ACHN (cell line): ENCODE measurements around the gene GPR3.
"Not testable (repeated sequence)": the region's sequence is repeated elsewhere in the genome, so short reads cannot be mapped to it uniquely, and the experiment has no call there.

Experiments used
- DNase-seq: peaks from one replicate; pipeline ENCODE4 v3.0.0-alpha.2; 2015
- in situ Hi-C: cut with HindIII; loops from 2 replicates; pipeline ENCODE4 v1.10.0; 2017; ENCODE audit warnings: low sequenced_read_pairs, low pct_ligation_motif_present, low pct_unique_long_range_greater_than_20kb

Gene GPR3

DNA sequence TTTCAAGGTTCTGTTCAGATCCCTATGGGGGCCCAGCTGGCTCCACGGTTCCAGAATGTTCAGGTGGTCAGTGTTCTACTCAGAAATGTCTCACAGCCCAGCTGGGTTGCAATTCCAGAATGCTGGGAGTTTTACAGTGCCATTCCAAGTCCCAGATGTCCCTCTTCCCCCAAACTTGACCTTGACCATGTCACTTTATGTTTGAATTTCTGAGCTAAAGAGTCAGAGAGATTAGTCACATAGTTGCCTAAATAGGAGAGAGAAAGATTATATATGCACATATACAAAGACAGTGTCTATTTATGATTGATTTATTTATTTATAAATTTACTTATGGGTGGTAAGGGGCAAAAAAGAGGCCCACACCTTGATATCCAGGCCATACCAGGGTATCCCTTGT lies 2.5 kb downstream of the GPR3 start:
- no peak for DNase-seq
- in situ Hi-C loops: no loop called here

DNA sequence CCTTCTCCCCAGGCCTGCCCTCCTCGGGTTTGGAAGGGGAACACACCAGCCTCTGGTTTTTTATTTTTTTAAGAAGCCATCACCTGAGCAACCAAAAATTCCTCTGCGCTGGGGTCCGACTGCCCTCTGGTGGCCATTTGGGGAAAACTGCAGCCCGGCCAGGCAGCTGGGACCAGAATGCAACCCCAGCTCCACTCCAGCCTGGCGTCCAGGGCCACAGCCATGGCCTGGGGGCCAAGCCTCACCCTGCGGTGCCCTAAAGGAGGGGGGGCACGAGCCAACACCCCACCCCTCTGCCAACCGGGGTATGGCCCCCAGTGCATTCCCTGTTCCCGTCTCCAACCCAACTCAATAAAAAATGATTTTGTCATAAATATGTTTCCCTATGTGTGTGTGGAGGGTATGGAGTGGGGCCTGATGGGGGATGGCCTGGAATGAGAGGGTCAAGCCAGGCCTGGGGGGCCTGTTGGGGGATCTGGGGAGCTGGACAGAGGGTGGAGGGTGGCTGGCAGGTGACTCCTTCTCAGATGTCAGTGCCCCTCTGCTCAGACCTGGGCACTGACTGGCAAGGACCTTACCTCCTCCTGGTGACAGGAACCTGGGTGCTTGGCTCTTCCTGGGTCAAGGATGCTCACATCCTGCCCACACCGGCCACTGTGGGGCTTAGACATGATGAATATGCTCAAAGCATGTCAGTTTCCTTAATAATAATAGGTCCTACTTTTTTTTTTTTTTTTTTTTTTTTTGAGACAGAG lies 3.2 kb downstream of the GPR3 start:
- peak; percentile 62 for DNase-seq
- in situ Hi-C loops: no loop called here

DNA sequence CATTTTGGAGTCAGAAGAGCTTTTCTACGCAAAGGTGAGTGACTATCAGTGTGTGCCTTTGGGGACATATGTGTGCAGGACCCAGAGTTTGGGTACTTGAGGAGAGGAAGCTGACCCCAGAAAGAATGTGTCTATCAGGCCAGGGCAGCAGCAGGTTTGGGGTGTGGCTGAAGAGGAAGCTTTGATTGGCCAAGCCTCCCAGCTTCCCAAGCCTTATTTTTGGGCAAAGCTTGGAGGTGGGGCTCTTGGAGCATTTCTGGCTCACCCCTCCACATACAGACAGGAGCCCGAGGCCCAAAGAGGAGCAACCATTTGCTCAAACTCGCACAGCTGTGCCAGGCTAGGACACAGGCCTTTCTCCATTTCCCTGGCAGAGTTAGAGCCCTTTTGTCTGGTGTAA lies 4.7 kb downstream of the GPR3 start:
- in situ Hi-C loops: no loop called here
- DNase-seq: no peak

DNA sequence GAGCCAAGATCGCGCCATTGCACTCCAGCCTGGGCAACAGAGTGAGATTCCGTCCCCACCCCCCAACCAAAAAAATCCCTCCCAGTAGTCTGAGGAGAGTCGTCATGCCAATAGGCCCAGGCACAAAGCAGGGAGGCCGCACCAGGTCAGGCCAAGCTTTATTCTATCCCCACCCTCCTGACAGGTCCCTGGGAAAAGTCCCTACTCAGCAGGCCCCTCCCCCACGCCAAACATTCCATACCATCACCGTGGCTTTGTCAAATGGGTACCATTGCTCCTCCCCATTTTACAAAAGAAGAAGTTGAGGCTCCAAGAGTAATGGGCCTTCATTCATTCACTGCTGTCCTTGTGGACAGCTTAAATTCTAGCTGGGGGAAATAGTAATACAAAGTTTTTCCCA lies 5.3 kb downstream of the GPR3 start:
- DNase-seq: no peak
- in situ Hi-C loops: no loop called here

DNA sequence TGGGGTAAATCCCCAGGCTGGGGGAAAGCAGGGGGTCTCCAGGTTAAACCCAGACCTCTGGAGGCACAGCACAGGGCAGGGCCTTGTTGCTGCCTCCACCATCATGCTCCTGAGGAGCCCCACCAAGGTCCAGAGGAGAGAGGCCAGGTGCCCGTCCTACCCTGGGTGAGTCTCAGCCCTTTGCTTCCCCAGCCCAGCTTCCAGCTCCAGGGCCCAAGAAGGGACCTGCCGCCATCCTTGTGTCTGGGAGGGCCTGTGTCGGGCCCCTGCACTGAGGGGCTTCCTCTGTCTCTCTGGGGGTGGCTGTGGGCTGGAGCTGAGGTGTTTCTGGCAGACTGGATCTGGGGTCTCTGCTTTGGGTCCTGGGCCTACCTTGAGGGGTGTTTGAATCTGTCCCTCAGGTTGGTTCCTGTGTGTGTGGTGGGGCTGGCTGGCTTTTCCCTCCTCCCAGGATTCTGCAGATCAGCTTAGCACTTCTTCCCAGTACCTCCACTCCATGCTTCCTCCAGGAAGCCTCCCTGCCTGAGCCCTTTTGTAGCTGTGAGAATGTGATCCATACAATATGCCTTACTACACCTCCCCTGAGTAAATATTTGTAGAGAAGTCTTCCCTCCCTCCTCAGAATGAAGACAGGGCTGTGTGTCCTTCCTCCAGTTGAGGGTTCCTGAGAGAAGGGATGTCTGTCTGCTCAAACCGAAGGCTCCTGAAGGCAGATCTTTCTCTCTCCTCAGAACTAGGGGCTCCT lies 6.2 kb downstream of the GPR3 start:
- in situ Hi-C loops: no loop called here
- DNase-seq: no peak

DNA sequence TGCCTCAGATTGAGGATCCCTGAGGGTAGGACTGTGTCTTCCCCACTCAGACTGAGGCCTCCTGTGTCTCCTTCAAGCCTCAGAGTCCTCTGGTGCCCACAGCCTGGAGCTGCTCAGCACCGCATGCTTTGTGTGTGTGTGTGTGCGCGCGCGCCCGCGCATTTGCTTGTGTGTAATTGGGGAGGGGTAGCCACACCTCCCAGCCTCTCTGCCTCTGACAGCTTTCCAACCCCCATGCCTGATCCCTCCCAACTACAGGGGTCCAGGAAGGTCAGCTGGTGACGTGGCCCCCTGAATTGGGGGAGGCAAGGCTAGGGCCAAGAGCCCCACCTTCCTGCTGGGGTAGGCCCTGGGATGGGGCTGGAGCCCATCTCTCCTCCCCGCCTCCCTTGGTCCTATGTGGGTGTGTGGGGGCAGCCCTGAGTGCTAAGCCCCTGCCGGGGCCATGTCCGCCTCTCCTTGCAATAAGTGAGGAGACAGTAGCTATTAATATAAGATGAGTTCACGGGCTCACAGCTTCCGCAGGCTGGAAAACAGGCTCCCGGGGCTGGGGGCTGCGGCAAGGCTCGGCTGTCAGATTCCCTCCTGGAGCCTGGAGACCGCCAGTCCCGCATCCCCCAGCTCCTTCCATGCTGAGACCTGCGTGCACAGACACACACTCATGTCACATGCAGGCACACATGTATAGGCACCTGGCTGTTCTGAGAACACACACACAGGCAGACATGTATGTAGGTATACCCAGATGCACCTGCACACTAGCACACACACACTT lies 7.0 kb downstream of the GPR3 start:
- DNase-seq: no peak
- in situ Hi-C loops: no loop called here

DNA sequence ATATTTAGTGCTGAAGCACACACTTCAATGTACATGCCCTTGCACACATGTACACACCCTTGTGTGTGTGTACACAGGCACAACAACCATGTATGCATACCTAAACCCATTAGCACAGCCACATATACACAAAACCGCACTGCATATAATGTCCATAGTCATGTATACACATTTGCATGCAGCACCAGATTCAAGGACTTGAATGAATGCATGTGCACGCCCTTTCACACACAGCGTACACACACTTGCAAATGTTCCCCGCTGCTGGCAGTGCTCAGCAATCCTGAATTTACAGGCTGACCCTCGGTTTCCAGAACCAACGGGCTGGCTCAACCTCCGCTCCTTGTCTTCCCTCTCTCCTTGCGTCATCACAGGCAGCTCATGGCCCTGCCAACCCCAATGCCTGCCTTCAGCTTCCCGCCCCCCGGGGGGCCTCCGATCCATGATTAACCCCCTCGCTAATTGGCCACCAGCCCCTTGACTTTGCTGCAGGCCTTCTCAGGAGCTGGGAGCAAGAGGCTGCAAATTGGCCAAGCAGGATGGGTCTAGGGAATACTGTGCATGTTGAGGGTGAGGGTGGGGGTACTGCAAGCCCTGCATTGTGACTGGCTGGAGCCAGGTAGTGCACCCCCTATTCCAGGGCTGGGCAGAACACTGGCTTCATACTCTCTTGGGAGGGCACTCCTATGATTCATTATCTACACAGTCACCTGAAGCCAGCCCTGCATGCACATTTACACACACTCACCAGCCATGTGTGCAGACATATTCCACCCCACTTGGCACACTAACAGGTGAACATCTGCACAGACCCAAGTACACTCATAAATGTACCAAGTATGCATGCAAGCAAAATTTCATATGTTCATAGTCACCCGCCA lies 7.9 kb downstream of the GPR3 start:
- in situ Hi-C loops: no loop called here

DNA sequence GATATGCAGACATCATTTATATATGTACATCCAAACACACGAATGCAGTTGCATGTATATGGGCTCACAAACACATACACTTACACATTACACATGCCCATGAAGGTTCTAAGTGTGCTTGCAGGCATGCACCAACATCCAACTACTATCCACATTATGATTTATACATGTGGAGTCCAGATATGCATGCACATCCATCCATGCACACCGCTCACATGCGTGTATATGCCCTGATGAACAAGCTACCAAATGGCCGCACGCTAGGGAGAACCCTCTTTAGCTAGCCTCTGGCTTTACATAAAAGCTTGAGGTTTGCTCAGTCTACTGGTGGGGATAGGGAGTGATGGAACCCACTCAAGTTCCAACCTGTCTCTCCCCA lies 8.5 kb downstream of the GPR3 start:
- in situ Hi-C loops: no loop called here
- DNase-seq: no peak

More for the DNA sequence above, 7.9 kb downstream of the GPR3 start:
- no peak for DNase-seq

DNA sequence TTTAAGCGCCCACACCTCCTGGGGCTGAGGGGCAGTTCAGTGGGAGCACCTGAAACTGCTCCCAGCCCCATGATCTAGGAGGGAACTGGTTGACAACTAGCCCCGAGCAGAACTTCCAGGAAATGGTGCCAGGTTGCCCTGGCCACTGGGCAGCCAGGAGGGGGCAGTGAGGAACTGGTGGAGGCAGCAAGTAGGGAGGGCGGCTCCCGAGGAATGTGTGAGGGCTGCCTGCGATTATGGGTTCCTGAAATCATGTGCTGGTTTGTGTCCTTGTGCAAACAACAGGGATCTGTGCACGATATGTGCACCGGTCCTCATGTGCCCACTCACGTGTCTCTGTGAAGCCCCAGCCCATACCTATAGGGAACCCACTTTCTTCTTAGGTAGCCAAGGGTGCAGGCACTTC lies 9.9 kb downstream of the GPR3 start:
- peak; percentile 49 for DNase-seq
- in situ Hi-C loops: no loop called here

DNA sequence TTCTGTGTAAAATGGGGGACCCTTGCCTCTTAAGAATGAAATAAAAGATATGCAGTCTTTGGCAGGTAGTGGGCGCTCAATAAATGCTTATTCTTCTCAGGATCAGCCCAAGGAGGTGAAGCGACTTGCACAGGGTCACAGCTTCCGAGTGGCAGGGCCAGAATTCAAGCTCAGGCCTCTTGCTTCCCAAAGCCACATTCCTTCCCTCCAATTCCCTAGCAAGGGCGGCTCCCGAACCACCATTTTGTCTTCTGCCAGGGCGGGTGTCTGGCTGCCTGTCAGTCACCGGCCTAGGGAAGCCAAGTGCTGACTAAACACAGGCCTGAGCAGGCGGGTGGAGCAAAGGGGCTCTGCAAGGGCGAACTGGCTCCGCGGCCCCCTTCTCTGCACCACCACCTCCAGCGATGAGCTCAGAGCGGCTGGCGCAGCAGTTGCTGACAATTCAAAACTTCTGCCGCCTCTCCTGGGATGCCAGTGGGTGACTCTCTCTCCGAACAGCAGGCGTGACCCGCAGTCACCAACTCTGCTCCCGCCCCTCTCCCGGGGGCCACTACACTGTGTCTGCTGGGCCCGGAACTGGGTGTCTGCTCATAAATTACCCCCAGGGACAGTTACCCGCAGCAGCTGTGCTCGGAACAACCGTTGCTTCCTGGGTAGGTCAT lies 10.8 kb downstream of the GPR3 start:
- in situ Hi-C loops: no loop called here
- DNase-seq: peak; percentile 12

DNA sequence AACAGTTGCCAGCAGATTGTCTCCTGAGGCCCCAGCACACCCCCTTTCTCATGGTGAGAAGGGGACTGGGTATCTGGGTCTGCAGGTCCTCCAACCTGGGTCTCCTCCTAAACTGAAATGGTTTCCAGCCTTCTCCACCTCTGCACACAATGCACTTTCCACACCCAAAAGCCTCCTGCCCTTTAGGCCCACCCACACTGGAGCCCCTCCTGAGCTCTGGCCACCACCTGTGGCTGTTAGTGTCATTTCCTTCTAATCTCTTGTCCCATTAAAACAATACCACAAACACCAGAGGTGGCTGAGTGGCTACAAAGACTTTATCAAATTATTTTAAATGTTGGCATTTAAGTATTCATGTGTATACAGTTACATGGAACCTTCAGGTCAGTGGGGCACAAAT lies 11.5 kb downstream of the GPR3 start:
- DNase-seq: no peak
- in situ Hi-C loops: no loop called here

DNA sequence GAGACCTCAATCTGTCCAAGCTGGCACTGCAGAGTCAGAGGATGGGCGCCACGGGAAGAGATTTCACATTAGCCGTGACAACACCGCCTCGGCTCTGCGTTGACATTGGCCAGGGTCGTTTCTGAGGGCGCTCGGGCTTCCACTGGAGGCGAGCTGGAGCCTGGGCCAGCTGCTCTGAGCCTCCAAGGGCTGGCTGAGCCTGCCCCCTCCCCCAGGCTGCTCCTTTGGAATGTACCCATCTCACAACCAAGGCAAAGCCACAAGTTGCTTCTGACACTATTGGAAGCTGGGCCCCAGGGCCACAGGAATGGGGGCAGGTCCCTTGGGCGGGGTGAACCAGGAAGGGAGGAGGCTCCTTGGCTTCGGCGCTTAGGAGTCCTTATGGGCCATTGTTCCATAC lies 12.7 kb downstream of the GPR3 start:
- DNase-seq: no peak
- in situ Hi-C loops: no loop called here

DNA sequence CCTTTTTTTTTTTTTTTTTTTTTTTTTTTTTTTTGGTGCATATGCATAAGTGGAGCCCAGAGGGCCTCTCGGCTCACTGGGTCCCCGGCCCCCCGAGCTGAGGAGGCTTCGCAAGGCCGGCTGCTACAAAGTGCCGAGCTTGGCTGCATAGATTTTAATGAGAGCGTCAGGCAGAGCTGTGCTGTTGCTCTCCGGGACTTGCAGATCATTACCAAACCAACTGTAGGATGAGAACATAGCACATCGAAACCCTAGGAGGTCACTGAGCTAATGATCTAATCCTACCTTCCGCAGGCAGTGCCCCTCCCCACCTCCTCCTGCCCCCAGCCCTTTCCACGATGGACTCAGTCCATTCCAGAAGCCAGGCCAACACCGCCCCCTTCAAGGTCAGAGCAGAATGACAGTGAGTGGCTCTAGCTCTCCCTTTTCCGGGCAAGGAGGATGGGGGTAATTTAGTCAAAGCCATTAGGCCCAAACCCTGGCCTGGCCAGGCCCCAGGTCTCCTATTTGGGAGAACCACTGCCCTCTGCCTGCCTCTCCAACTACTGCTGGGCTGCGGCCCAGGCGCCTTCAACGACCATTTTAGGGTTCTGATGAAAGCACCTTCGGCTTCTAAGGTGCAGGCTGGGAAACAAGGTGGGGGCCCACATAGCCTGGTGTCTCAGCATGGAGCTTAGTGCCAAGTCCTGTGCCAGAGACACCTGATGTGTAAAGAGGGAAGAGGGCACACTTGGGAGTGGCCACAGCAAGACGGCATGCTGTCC lies 13.4 kb downstream of the GPR3 start:
- in situ Hi-C loops: not testable (repeated sequence)

DNA sequence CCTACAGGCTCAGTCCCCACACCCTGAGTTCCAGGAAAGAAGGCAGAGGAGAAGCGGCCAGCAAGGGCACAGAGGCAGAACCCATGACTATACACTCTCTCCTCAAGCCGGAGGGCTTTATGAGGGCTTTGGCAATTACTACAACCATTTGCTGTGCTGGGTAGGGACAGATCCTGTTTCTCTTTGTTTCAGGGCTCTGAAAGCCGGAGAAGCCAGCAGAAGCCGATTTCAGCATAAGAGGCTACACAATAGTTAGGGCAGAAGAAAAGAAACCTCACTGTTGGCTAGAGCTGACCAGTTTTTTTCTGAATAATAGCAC lies 13.9 kb downstream of the GPR3 start:
- no peak for DNase-seq
- in situ Hi-C loops: no loop called here

More for the DNA sequence above, 13.4 kb downstream of the GPR3 start:
- not testable (repeated sequence) for DNase-seq

DNA sequence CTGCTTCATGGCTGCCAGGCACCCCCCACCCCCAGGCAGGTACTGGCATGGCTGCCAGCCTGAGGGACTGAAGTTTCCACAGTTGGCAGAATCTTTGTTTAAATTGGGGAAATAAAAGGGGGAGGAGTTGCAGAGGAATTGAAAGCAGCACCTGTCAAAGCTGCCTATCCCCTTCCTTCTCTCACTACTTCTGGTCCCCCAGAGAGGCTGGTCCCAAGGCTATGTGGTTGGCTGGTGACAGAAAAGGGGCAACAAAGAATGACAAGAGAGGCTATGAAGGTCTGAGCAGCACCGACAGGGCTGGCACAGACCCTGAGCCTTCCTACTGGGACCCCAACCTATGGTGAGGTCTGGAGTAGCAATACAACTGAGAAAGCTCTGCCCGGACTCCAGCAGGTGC lies 14.4 kb downstream of the GPR3 start:
- DNase-seq, in situ Hi-C loops: not testable (repeated sequence)

DNA sequence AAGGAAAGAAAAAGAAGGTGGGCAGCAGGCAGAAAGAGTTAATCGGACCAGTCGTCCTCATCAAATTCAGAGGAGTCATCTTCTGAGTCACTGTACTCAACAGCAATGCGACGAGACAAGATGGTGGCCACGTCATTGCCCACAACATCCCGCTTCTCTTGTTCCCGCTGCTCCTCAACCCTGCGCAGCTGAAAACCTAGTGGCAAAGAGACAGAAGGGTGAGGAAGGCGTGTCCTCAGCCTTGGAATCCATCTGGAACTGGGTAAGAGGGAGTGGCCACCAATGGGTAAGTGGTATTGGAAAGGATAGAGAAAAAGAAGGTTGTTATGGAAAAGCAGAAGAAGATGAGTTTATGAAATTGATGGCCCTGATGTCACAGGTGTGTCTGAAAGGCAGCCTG lies 15.7 kb downstream of the GPR3 start:
- DNase-seq: no peak
- in situ Hi-C loops: no loop called here

DNA sequence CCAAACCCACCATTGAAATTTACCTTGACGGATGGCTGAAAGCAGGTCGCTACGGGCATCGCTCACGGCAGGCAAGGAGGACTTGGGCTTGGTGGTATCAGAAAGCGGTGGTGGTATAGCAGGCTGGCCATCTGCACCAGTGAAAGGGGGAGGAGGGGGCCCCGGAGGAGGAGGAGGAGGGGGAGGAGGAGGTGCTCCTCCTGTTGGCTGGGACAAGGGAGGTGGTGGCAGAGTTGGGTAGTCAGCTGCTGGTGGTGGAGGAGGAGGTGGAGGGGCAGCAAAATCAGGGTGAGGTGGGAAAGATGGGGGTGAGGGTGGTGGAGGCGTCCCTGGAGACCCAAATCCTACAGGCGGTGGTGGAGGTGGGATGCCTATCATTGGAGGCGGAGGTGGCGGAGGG lies 17.2 kb downstream of the GPR3 start:
- in situ Hi-C loops: no loop called here
- no peak for DNase-seq

DNA sequence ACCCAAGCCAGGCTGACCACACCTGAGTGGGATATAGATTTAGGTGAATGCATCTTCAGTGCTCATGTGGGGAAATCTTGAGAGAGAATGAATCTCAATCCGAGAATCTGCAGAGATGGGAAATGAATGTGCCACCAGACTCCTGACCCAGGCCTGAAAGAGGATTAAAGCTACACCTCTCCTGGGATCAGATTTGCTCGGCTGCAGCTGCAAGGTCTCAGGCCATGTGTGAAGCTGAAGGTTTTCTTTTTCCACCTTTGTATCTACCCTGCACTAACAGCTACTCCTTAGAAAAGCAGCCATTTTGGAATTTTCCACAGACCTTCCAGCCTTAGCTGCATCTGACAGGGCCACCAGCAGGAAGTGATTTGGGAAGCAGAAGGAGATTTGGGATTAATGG lies 18.3 kb downstream of the GPR3 start:
- in situ Hi-C loops: no loop called here
- DNase-seq: no peak
